Naive thymus-derived CD4-positive, alpha-beta T cell (primary cell): ENCODE measurements around the gene ZMYND19. TPM values are rescaled to one million over a fixed set of nuclear protein-coding genes. Genes with fewer than 3 reads are reported as not detected.
"Not testable (repeated sequence)": the region's sequence is repeated elsewhere in the genome, so short reads cannot be mapped to it uniquely, and the experiment has no call there.

Experiments
- ATAC-seq: fragments of 150-1000 bp; cut with Tn5 transposase; 2 replicates; pipeline ENCODE4 v1.10.0; 2021; ENCODE audit warnings: mild to moderate bottlenecking, moderate library complexity
- CTCF ChIA-PET: fragments of 350-600 bp; sonication (Branson Sonifier 250); formaldehyde crosslinking; loops from one replicate; lab custom pipeline; 2021; ENCODE audit warnings: antibody characterized with exemption; lab: Charles Lee
- POLR2A ChIA-PET: fragments of 350-600 bp; sonication (Branson Sonifier 250); formaldehyde crosslinking; loops from one replicate; lab custom pipeline; 2021; ENCODE audit warnings: antibody characterized with exemption, inconsistent platforms; lab: Charles Lee
- DNase-seq, 9 donors: peaks; one replicate each; pipeline versions ENCODE4 v3.0.0 to v3.0.0-alpha.2; 2020 to 2022; ENCODE audit warnings: mixed read lengths in 1 of 9
- H3K27ac ChIP-seq: one replicate; pipeline ENCODE4 v1.7.0; 2013; ENCODE audit warnings: mild to moderate bottlenecking, low read depth, low read length, moderate library complexity
- H3K27me3 ChIP-seq, 2 donors: one replicate each; pipeline ENCODE4 v1.7.0; 2013; ENCODE audit warnings: low read length in 2 of 2, mild to moderate bottlenecking in 2 of 2, moderate library complexity in 2 of 2; ENCODE audit not compliant: control insufficient read depth in 2 of 2, insufficient read depth in 2 of 2
- H3K36me3 ChIP-seq, 3 experiments: 1 replicate in 2 of 3; 2 replicates in 1 of 3; pipeline ENCODE4 v1.7.0; 2013; ENCODE audit warnings: low read length in 3 of 3, mild to moderate bottlenecking in 3 of 3, moderate library complexity in 1 of 3; ENCODE audit not compliant: insufficient read depth in 3 of 3, control insufficient read depth in 2 of 3
- H3K4me1 ChIP-seq, 2 donors: one replicate each; pipeline ENCODE4 v1.7.0; 2013; ENCODE audit warnings: low read length in 2 of 2, mild to moderate bottlenecking in 2 of 2, moderate library complexity in 1 of 2; ENCODE audit not compliant: control insufficient read depth in 2 of 2, insufficient read depth in 2 of 2
- H3K4me3 ChIP-seq: 2 replicates; pipeline ENCODE4 v1.7.0; 2013; ENCODE audit warnings: mild to moderate bottlenecking, low read length
- H3K9me3 ChIP-seq, 3 experiments: 1 replicate in 2 of 3; 2 replicates in 1 of 3; pipeline ENCODE4 v1.7.0; 2013; ENCODE audit warnings: low read length in 3 of 3; ENCODE audit not compliant: control insufficient read depth in 2 of 3
- H3K27ac Mint-ChIP-seq, 9 donors: one replicate each; pipeline ENCODE4 v1.8.0; 2020 to 2022; ENCODE audit warnings: mixed read lengths in 9 of 9, mild to moderate bottlenecking in 8 of 9, moderate library complexity in 5 of 9, inconsistent platforms in 2 of 9
- H3K27me3 Mint-ChIP-seq, 5 donors: one replicate each; pipeline ENCODE4 v1.8.0; 2021 to 2022; ENCODE audit warnings: mixed read lengths in 5 of 5, mild to moderate bottlenecking in 1 of 5
- H3K36me3 Mint-ChIP-seq, 5 donors: one replicate each; pipeline ENCODE4 v1.8.0; 2020 to 2022; ENCODE audit warnings: mixed read lengths in 5 of 5, mild to moderate bottlenecking in 3 of 5, inconsistent platforms in 1 of 5
- H3K4me1 Mint-ChIP-seq, 7 donors: one replicate each; pipeline ENCODE4 v1.8.0; 2020 to 2022; ENCODE audit warnings: mixed read lengths in 7 of 7, mild to moderate bottlenecking in 3 of 7, inconsistent platforms in 1 of 7
- H3K4me3 Mint-ChIP-seq, 10 donors: one replicate each; pipeline ENCODE4 v1.8.0; 2020 to 2022; ENCODE audit warnings: mild to moderate bottlenecking in 10 of 10, mixed read lengths in 10 of 10, moderate library complexity in 6 of 10, inconsistent platforms in 2 of 10
- H3K9me3 Mint-ChIP-seq, 11 donors: one replicate each; pipeline ENCODE4 v1.8.0; 2020 to 2022; ENCODE audit warnings: mixed read lengths in 11 of 11, mild to moderate bottlenecking in 4 of 11, inconsistent platforms in 1 of 11, moderate library complexity in 1 of 11
- intact Hi-C, 2 donors: fragments of 100-400 bp; cut with micrococcal nuclease; formaldehyde crosslinking; loops; one replicate each; pipeline ENCODE4 v1.15.1; 2023
- polyA plus RNA-seq, 2 donors: library from polyadenylated mRNA; unstranded; fragments of 300-500 nt; fragmentation: Illumina TruSeq; gene quantifications; one replicate each; pipeline ENCODE4 v1.2.3, GENCODE V29; 2021
- total RNA-seq, 6 experiments: library from RNA in 5 of 6; stranded (reverse) in 5 of 6; gene quantifications; 1 replicate in 5 of 6; 2 replicates in 1 of 6; pipeline ENCODE4 v1.2.3 and lab custom pipeline; 2021 to 2026

The ZMYND19 gene
- total and polyA plus RNA-seq, 7 experiments from 2014 or later = 4.5 to 32.4 (median 19.0) TPM

GRCh38 chr9:137552022-137552768 is 38.1 kb downstream of the ZMYND19 start:
- peaks cover 0 to 1% (median 0%) of the 10 kb centered on the region in 11 donors for H3K9me3 Mint-ChIP-seq
- Histone ChIP-seq H3K4me1 (peaks cover 0 to 6% of the 10 kb centered on the region in 2 donors), H3K27ac (peak overlapping the region; percentile 85), H3K36me3 (peaks cover 0 to 15% (median 0%) of the 10 kb centered on the region in 3 experiments), H3K27me3 (no peaks in the 10 kb centered on the region), H3K4me3 (peak overlapping the region; percentile 77), H3K9me3 (no peaks in the 10 kb centered on the region)
- peaks cover 0 to 13% (median 6%) of the 10 kb centered on the region in 5 donors for H3K36me3 Mint-ChIP-seq
- H3K27ac Mint-ChIP-seq = peak overlapping the region; percentile 77 to 91 (median 83)
- H3K4me1 Mint-ChIP-seq = peaks cover 11 to 24% (median 17%) of the 10 kb centered on the region in 7 donors
- H3K4me3 Mint-ChIP-seq = peak overlapping the region; percentile 82 to 96 (median 88)
- ChIA-PET POLR2A (interaction anchor here (0.6 to 2.1 kb wide), 13 partner anchors 11 to 311 kb away, joined by 3 to 6 read pairs (median 4); partner anchors contain the start of genes DPH7, EHMT1 and TUBB4B), CTCF (interaction anchor here (0.6 to 1.4 kb wide), 3 partner anchors 24 to 476 kb away, joined by 3 read pairs; no protein-coding TSS in a partner anchor)
- DNase-seq (peak in 5 of 9 donors; percentile 19 to 41 (median 25)), ATAC-seq (peak; percentile 1)
- no peaks in the 10 kb centered on the region for H3K27me3 Mint-ChIP-seq
- intact Hi-C loops = loop anchor here in 1 of 2 donors (5.0 to 10.0 kb wide), 5 partner anchors 90 to 1070 kb away; partner anchors contain the start of genes EXD3, NOXA1, NRARP and SEC16A

- peak within 1 kb of the TSS; percentile 77 for H3K4me3 ChIP-seq
- ATAC-seq (peak; percentile 94), DNase-seq (peak; percentile 77 to 96 (median 85))
- H3K27ac ChIP-seq = peak within 1 kb of the TSS; percentile 85
- no peaks in the 10 kb centered on the region for H3K9me3 ChIP-seq
- Mint-ChIP-seq H3K27ac (peak within 1 kb of the TSS; percentile 77 to 91 (median 83)), H3K4me3 (peak within 1 kb of the TSS; percentile 82 to 96 (median 90)), H3K4me1 (peaks cover 11 to 24% (median 17%) of the 10 kb centered on the region in 7 donors), H3K9me3 (peaks cover 0 to 1% (median 0%) of the 10 kb centered on the region in 11 donors), H3K27me3 (no peaks in the 10 kb centered on the region), H3K36me3 (peaks cover 0 to 13% (median 6%) of the 10 kb centered on the region in 5 donors)
- ChIA-PET CTCF (interaction anchor here (0.6 to 1.4 kb wide), 2 partner anchors 25 to 26 kb away, joined by 3 read pairs; no protein-coding TSS in a partner anchor), POLR2A (interaction anchor here (0.8 to 2.1 kb wide), 10 partner anchors 10 to 311 kb away, joined by 3 to 6 read pairs (median 4); partner anchors contain the start of genes DPH7, EHMT1 and TUBB4B)
- intact Hi-C loops = loop anchor here (1.0 to 10.0 kb wide), 14 partner anchors 27 to 1069 kb away; partner anchors contain the start of genes ARRDC1 (in 2 of the 2), DPH7 (in 2 of the 2), EXD3 (in 2 of the 2) and NOXA1 (in 2 of the 2)
- H3K4me1 ChIP-seq = peaks cover 0 to 6% of the 10 kb centered on the region in 2 donors
- peaks cover 0 to 12% (median 0%) of the 10 kb centered on the region in 3 experiments for H3K36me3 ChIP-seq
- H3K27me3 ChIP-seq = no peaks in the 10 kb centered on the region
Measured at GRCh38 chr9:137551264-137552021, 38.9 kb downstream of the ZMYND19 start, which contains the start of gene MRPL41. TSS of gene MRPL41 (plus strand) at chr9:137551879. CDS start at chr9:137552082, 203 bp downstream.

GRCh38 chr9:137550958-137551263 is 39.4 kb downstream of the ZMYND19 start:
- CTCF ChIA-PET, H3K9me3 ChIP-seq, H3K4me1 ChIP-seq, H3K9me3 Mint-ChIP-seq, H3K36me3 Mint-ChIP-seq, ATAC-seq, H3K27me3 Mint-ChIP-seq, H3K36me3 ChIP-seq, H3K27me3 ChIP-seq: not testable (repeated sequence)
- Mint-ChIP-seq H3K27ac (peak overlapping the region in 2 of 9 donors; percentile 9 to 51), H3K4me3 (peak overlapping the region in 9 of 10 donors; percentile 36 to 96 (median 81)), H3K4me1 (peaks cover 11 to 24% (median 17%) of the 10 kb centered on the region in 7 donors)
- H3K4me3 ChIP-seq = peak overlapping the region; percentile 50
- intact Hi-C loops = loop anchor here (1.0 to 10.0 kb wide), 14 partner anchors 27 to 1069 kb away; partner anchors contain the start of genes ARRDC1 (in 2 of the 2), DPH7 (in 2 of the 2), EXD3 (in 2 of the 2) and NOXA1 (in 2 of the 2)
- peak in 1 of 9 donors; percentile 43 for DNase-seq
- peak overlapping the region; percentile 80 for H3K27ac ChIP-seq
- POLR2A ChIA-PET = interaction anchor here (0.8 to 2.1 kb wide), 2 partner anchors 16 to 128 kb away, joined by 3 to 4 read pairs; partner anchors contain the start of genes EXD3 and NOXA1

GRCh38 chr9:137550231-137550621 is 40.1 kb downstream of the ZMYND19 start, which contains the start of gene PNPLA7:
TSS of gene PNPLA7 (minus strand) at chr9:137550402. CDS start at chr9:137550197, 205 bp downstream.
- H3K36me3 ChIP-seq = peaks cover 0 to under 1% (median 0%) of the 10 kb centered on the region in 3 experiments
- H3K27me3 ChIP-seq = no peaks in the 10 kb centered on the region
- no peaks in the 10 kb centered on the region for H3K27me3 Mint-ChIP-seq
- H3K9me3 Mint-ChIP-seq = peaks cover 0 to 1% (median 0%) of the 10 kb centered on the region in 11 donors
- H3K4me3 Mint-ChIP-seq = peak within 1 kb of the TSS; percentile 91 to 99 (median 95)
- peaks cover 11 to 24% (median 17%) of the 10 kb centered on the region in 7 donors for H3K4me1 Mint-ChIP-seq
- peak within 1 kb of the TSS; percentile 50 for H3K4me3 ChIP-seq
- ATAC-seq (no peak), DNase-seq (peak in 8 of 9 donors; percentile 30 to 70 (median 46))
- ChIA-PET CTCF (no interaction called here), POLR2A (interaction anchor here (0.6 to 2.1 kb wide), 5 partner anchors 14 to 290 kb away, joined by 3 to 4 read pairs (median 4); partner anchors contain the start of genes EXD3 and NOXA1)
- peak within 1 kb of the TSS; percentile 81 to 94 (median 91) for H3K27ac Mint-ChIP-seq
- intact Hi-C loops = loop anchor here (2.0 to 10.0 kb wide), 6 partner anchors 88 to 1068 kb away; partner anchors contain the start of genes SEC16A (in 2 of the 2), EXD3 (in 1 of the 2), NOXA1 (in 1 of the 2) and NRARP (in 1 of the 2)
- peaks cover 0 to 3% (median 1%) of the 10 kb centered on the region in 5 donors for H3K36me3 Mint-ChIP-seq
- H3K27ac ChIP-seq = peak within 1 kb of the TSS; percentile 80
- peaks cover 0 to 6% of the 10 kb centered on the region in 2 donors for H3K4me1 ChIP-seq
- H3K9me3 ChIP-seq = no peaks in the 10 kb centered on the region

- peaks cover 0 to 6% of the 10 kb centered on the region in 2 donors for H3K4me1 ChIP-seq
- no peaks in the 10 kb centered on the region for H3K27me3 Mint-ChIP-seq
- no peak overlapping the region for H3K4me3 ChIP-seq
- H3K9me3 Mint-ChIP-seq = peaks cover 0 to 1% (median 0%) of the 10 kb centered on the region in 11 donors
- peaks cover 11 to 24% (median 18%) of the 10 kb centered on the region in 7 donors for H3K4me1 Mint-ChIP-seq
- no peak for ATAC-seq
- intact Hi-C loops = no loop called here
- peak overlapping the region in 3 of 9 donors; percentile 51 to 81 (median 75) for H3K27ac Mint-ChIP-seq
- H3K27me3 ChIP-seq = no peaks in the 10 kb centered on the region
- ChIA-PET POLR2A (interaction anchor here (1.4 kb wide), 1 partner anchor 10 kb away, joined by 6 read pairs; no protein-coding TSS in a partner anchor), CTCF (interaction anchor here (0.8 kb wide), 1 partner anchor 22 kb away, joined by 6 read pairs; no protein-coding TSS in a partner anchor)
- H3K27ac ChIP-seq = no peak overlapping the region
- peaks cover 0 to 5% (median 0%) of the 10 kb centered on the region in 5 donors for H3K36me3 Mint-ChIP-seq
- peaks cover 0 to under 1% (median 0%) of the 10 kb centered on the region in 3 experiments for H3K36me3 ChIP-seq
- no peaks in the 10 kb centered on the region for H3K9me3 ChIP-seq
- peak overlapping the region in 7 of 10 donors; percentile 18 to 96 (median 35) for H3K4me3 Mint-ChIP-seq
- no peak for DNase-seq
Measured at GRCh38 chr9:137547687-137548543, 42.4 kb downstream of the ZMYND19 start.
